HG03045 (cell line): ENCODE data around the gene ASCL3.
"Not testable (repeated sequence)": the region's sequence is repeated elsewhere in the genome, so short reads cannot be mapped to it uniquely, and the experiment has no call there.

Experiments used
- ATAC-seq: cut with Tn5 transposase; IDR thresholded peaks from one replicate; pipeline ENCODE4 v1.9.1; 2021; ENCODE audit warnings: mild to moderate bottlenecking, moderate library complexity; ENCODE audit not compliant: unreplicated experiment

The ASCL3 gene

GRCh38 chr11:8911029-8911823 lies 31.6 kb downstream of the ASCL3 start, which contains the start of gene AKIP1:
AKIP1 (plus strand) TSS chr11:8911189; CDS start chr11:8911450, 261 bp downstream.
- peak; percentile 87 for ATAC-seq

GRCh38 chr11:8910649-8911026 lies 32.2 kb downstream of the ASCL3 start:
- ATAC-seq, result peak; percentile 3

GRCh38 chr11:8908099-8908498 lies 34.7 kb downstream of the ASCL3 start:
- no peak for ATAC-seq

- ATAC-seq, result no peak
These were observed 35.7 kb downstream of the ASCL3 start for GRCh38 chr11:8907116-8907515.

- no peak for ATAC-seq
These were observed 37.2 kb downstream of the ASCL3 start for GRCh38 chr11:8905528-8906165.

GRCh38 chr11:8899119-8899753 lies 43.6 kb downstream of the ASCL3 start:
- ATAC-seq, result no peak

GRCh38 chr11:8891185-8891584 lies 51.6 kb downstream of the ASCL3 start:
- not testable (repeated sequence) for ATAC-seq
